Osteoblast (primary cell): ENCODE measurements around the gene SCYL2. TPM values are rescaled to one million over a fixed set of nuclear protein-coding genes. Genes with fewer than 3 reads are reported as not detected.

Source experiments
- DNase-seq: peaks from one replicate; pipeline ENCODE4 v3.0.0; 2011; ENCODE audit warnings: low spot score, mixed read lengths; ENCODE audit not compliant: insufficient read length; ENCODE audit errors: missing footprints
- H2AFZ ChIP-seq: 2 replicates; pipeline ENCODE4 v1.6.0; 2011; ENCODE audit warnings: mild to moderate bottlenecking, low read length
- H3K27ac ChIP-seq: 2 replicates; pipeline ENCODE4 v1.5.1; 2011; ENCODE audit warnings: mild to moderate bottlenecking, low read depth, low read length, moderate library complexity
- H3K27me3 ChIP-seq: 2 replicates; pipeline ENCODE4 v1.6.0; 2012; ENCODE audit warnings: mild to moderate bottlenecking, control low read depth, inconsistent platforms, low read length, moderate library complexity; ENCODE audit not compliant: insufficient read depth
- H3K36me3 ChIP-seq: 2 replicates; pipeline ENCODE4 v1.5.1; 2011; ENCODE audit warnings: mild to moderate bottlenecking, low read length, control low read depth, moderate library complexity; ENCODE audit not compliant: insufficient read depth
- H3K4me1 ChIP-seq: 2 replicates; pipeline ENCODE4 v1.5.1; 2011; ENCODE audit warnings: mild to moderate bottlenecking, low read length, control low read depth, moderate library complexity; ENCODE audit not compliant: insufficient read depth
- H3K4me2 ChIP-seq: 2 replicates; pipeline ENCODE4 v1.6.0; 2011; ENCODE audit warnings: mild to moderate bottlenecking, low read length; ENCODE audit not compliant: insufficient read depth
- H3K4me3 ChIP-seq: fragments of 200-600 bp; sonication (generic); 3 replicates; pipeline ENCODE4 v1.5.1; 2012; ENCODE audit warnings: mild to moderate bottlenecking, low read length, inconsistent platforms; ENCODE audit not compliant: insufficient read depth
- H3K79me2 ChIP-seq: 2 replicates; pipeline ENCODE4 v1.6.0; 2012; ENCODE audit warnings: mild to moderate bottlenecking, low read length, control low read depth, inconsistent platforms; ENCODE audit not compliant: insufficient read depth
- H3K9me3 ChIP-seq: 2 replicates; pipeline ENCODE4 v1.5.1; 2011; ENCODE audit warnings: low read depth, low read length, control low read depth
- H4K20me1 ChIP-seq: 2 replicates; pipeline ENCODE4 v1.6.0; 2012; ENCODE audit warnings: mild to moderate bottlenecking, low read length, control low read depth; ENCODE audit not compliant: insufficient read depth
- CTCF ChIP-seq: IDR thresholded peaks from 2 replicates; pipeline ENCODE4 v1.5.1; 2011; ENCODE audit warnings: mild to moderate bottlenecking, low read depth, low read length, moderate library complexity; ENCODE audit errors: extremely low read depth
- total RNA-seq: library from RNA; depleted of rRNA; stranded (reverse); fragments of >200 nt; gene quantifications from 2 replicates; pipeline ENCODE4 v1.2.3, GENCODE V29; 2012

Gene SCYL2
- total RNA-seq, 1 donor: 64.4 TPM

GRCh38 chr12:100331871-100332270 lies 64.9 kb downstream of the SCYL2 start:
- Histone ChIP-seq H4K20me1 (no peaks in the 10 kb centered on the region), H3K4me1 (no peaks in the 10 kb centered on the region), H3K27ac (no peak overlapping the region), H3K9me3 (no peaks in the 10 kb centered on the region), H3K4me3 (no peak overlapping the region), H2AFZ (no peak overlapping the region), H3K79me2 (no peaks in the 10 kb centered on the region), H3K4me2 (no peak overlapping the region), H3K27me3 (no peaks in the 10 kb centered on the region), H3K36me3 (peaks cover 33% of the 10 kb centered on the region)
- DNase-seq: no peak
- no peak for TF ChIP-seq CTCF

- Histone ChIP-seq H3K79me2 (no peaks in the 10 kb centered on the region), H3K4me1 (no peaks in the 10 kb centered on the region), H3K4me2 (no peak overlapping the region), H3K36me3 (peaks cover 33% of the 10 kb centered on the region), H3K27ac (no peak overlapping the region), H3K4me3 (no peak overlapping the region), H3K9me3 (no peaks in the 10 kb centered on the region), H4K20me1 (no peaks in the 10 kb centered on the region), H2AFZ (no peak overlapping the region), H3K27me3 (no peaks in the 10 kb centered on the region)
- no peak for DNase-seq
- no peak for TF ChIP-seq CTCF
Observed at GRCh38 chr12:100332852-100333251, 65.9 kb downstream of the SCYL2 start.

GRCh38 chr12:100337299-100337698 lies 70.3 kb downstream of the SCYL2 start:
- H3K27ac ChIP-seq: no peak overlapping the region
- TF ChIP-seq CTCF: no peak
- H4K20me1 ChIP-seq: no peaks in the 10 kb centered on the region
- DNase-seq: no peak
- H3K36me3 ChIP-seq: peaks cover 25% of the 10 kb centered on the region
- no peak overlapping the region for H3K4me3 ChIP-seq
- H3K79me2 ChIP-seq: no peaks in the 10 kb centered on the region
- H2AFZ ChIP-seq: no peak overlapping the region
- H3K27me3 ChIP-seq: no peaks in the 10 kb centered on the region
- H3K4me1 ChIP-seq: no peaks in the 10 kb centered on the region
- H3K4me2 ChIP-seq: no peak overlapping the region
- no peaks in the 10 kb centered on the region for H3K9me3 ChIP-seq

- DNase-seq: no peak
- Histone ChIP-seq H3K27me3 (no peaks in the 10 kb centered on the region), H3K4me2 (no peak overlapping the region), H4K20me1 (no peaks in the 10 kb centered on the region), H3K4me3 (no peak overlapping the region), H3K4me1 (no peaks in the 10 kb centered on the region), H3K79me2 (no peaks in the 10 kb centered on the region), H3K9me3 (no peaks in the 10 kb centered on the region), H3K36me3 (peaks cover 25% of the 10 kb centered on the region), H3K27ac (no peak overlapping the region), H2AFZ (no peak overlapping the region)
- TF ChIP-seq CTCF: no peak
Observed at GRCh38 chr12:100337727-100338126, 70.8 kb downstream of the SCYL2 start.
